ENCODE measurements around the gene MEAF6. TPM values are rescaled to one million over a fixed set of nuclear protein-coding genes. Genes with fewer than 3 reads are reported as not detected.
A peak's percentile ranks its signal among the peaks of the same experiment; 100 is the strongest.

MEAF6 gene
- total RNA-seq, 4 donors from 2014 or later, result 39.1 to 186 (median 69.1) TPM

DNA sequence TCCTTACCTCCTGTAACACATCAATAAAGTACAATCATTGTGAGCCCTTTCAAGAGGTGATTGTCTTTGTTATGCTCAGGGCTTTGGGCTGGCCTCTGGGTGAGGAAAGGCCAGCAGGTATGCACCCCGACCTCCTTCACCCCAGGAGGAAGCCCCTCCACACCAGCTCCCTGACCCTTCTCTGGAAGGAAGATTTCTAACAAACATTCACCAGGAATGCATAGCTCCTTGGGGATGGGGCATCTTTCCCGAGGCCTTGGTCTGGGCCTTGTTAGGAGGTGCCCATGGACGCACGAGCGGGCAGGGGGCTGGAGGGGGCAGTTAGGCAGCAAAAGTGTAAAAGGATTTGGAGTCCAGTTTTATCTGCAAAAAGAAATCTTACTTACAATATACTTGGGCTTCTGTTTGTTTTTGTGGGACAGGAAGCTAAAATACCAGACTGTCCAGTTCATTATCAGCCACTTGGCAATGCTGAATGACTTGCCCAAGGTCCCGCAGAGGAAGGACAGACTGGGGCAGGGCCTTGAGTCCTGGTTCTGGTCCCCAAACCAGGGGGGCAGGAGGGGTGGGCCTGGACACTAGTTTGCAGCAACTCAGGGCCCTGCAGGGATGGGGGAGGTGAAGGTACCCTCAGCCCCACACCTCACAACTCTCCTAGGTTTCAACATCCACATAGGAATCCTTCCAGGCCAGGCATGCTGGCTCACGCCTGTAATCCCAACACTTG, 30.1 kb downstream of the MEAF6 start:
- Histone ChIP-seq H3K27me3 (no peaks in the 10 kb centered on the region), H3K4me1 (peaks cover 0 to 9% of the 10 kb centered on the region in 2 donors), H3K27ac (peak overlapping the region in 1 of 2 donors; percentile 79), H3K4me3 (no peak overlapping the region), H3K36me3 (no peaks in the 10 kb centered on the region), H3K9me3 (no peaks in the 10 kb centered on the region)
- no peak for TF ChIP-seq POLR2A (IDR thresholded peaks at IDR 0.05)
- TF ChIP-seq, protein P1, sequence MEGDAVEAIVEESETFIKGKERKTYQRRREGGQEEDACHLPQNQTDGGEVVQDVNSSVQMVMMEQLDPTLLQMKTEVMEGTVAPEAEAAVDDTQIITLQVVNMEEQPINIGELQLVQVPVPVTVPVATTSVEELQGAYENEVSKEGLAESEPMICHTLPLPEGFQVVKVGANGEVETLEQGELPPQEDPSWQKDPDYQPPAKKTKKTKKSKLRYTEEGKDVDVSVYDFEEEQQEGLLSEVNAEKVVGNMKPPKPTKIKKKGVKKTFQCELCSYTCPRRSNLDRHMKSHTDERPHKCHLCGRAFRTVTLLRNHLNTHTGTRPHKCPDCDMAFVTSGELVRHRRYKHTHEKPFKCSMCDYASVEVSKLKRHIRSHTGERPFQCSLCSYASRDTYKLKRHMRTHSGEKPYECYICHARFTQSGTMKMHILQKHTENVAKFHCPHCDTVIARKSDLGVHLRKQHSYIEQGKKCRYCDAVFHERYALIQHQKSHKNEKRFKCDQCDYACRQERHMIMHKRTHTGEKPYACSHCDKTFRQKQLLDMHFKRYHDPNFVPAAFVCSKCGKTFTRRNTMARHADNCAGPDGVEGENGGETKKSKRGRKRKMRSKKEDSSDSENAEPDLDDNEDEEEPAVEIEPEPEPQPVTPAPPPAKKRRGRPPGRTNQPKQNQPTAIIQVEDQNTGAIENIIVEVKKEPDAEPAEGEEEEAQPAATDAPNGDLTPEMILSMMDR (IDR thresholded peaks at IDR 0.05), result no peak
- DNase-seq, result no peak
- intact Hi-C loops (cut with DNase I; ENCODE audit: low total_unique reads), result no loop called here

- H3K36me3 ChIP-seq, result no peaks in the 10 kb centered on the region
- H3K27me3 ChIP-seq, result no peaks in the 10 kb centered on the region
- H3K9me3 ChIP-seq, result no peaks in the 10 kb centered on the region
- H3K27ac ChIP-seq, result peak overlapping the region in 1 of 2 donors; percentile 1
- no peak for DNase-seq
- no peak overlapping the region for H3K4me3 ChIP-seq
- intact Hi-C loops (cut with DNase I; ENCODE audit: low total_unique reads), result no loop called here
- H3K4me1 ChIP-seq, result peaks cover 0 to 16% of the 10 kb centered on the region in 2 donors
- no peak for TF ChIP-seq POLR2A (IDR thresholded peaks at IDR 0.05)
- TF ChIP-seq, protein P1 (IDR thresholded peaks at IDR 0.05), result no peak
These were observed 30.8 kb downstream of the MEAF6 start for GRCh38 chr1:37483785-37484184.

DNA sequence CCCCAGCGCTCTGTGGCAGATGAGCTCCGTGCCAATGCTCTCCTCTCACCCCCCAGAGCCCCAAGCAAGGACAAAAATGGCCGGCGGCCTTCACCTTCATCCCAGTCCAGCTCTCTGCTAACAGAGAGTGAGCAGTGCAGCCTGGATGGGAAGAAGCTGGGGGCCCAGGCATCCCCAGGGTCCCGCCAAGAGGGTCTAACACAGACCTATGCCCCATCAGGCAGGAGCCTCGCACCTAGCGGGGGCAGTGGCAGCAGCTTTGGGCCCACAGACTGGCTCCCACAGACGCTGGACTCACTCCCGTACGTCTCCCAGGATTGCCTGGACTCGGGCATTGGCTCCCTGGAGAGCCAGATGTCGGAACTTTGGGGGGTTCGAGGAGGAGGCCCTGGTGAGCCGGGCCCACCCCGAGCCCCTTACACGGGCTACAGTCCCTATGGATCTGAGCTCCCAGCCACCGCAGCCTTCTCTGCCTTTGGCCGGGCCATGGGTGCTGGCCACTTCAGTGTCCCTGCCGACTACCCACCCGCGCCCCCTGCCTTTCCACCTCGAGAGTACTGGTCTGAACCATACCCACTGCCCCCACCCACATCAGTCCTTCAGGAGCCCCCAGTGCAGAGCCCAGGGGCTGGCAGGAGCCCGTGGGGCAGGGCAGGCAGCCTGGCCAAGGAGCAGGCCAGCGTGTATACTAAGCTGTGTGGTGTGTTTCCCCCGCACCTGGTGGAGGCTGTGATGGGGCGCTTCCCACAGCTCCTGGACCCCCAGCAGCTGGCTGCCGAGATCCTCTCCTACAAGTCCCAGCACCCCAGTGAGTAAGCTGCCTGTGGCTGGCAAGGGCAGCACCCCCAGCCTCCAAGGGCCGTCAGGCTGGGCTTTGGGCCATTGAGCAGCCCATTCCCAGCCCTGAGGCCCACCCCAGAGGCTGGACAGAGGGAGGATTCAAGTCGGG, 31.5 kb downstream of the MEAF6 start:
- H3K4me1 ChIP-seq, result peaks cover 0 to 21% of the 10 kb centered on the region in 2 donors
- no peak overlapping the region for H3K27ac ChIP-seq
- no peaks in the 10 kb centered on the region for H3K27me3 ChIP-seq
- no peak for DNase-seq
- H3K36me3 ChIP-seq, result no peaks in the 10 kb centered on the region
- H3K4me3 ChIP-seq, result no peak overlapping the region
- intact Hi-C loops (cut with DNase I; ENCODE audit: low total_unique reads), result no loop called here
- no peaks in the 10 kb centered on the region for H3K9me3 ChIP-seq
- TF ChIP-seq POLR2A (IDR thresholded peaks at IDR 0.05), result no peak
- TF ChIP-seq, protein P1 (IDR thresholded peaks at IDR 0.05), result no peak

DNA sequence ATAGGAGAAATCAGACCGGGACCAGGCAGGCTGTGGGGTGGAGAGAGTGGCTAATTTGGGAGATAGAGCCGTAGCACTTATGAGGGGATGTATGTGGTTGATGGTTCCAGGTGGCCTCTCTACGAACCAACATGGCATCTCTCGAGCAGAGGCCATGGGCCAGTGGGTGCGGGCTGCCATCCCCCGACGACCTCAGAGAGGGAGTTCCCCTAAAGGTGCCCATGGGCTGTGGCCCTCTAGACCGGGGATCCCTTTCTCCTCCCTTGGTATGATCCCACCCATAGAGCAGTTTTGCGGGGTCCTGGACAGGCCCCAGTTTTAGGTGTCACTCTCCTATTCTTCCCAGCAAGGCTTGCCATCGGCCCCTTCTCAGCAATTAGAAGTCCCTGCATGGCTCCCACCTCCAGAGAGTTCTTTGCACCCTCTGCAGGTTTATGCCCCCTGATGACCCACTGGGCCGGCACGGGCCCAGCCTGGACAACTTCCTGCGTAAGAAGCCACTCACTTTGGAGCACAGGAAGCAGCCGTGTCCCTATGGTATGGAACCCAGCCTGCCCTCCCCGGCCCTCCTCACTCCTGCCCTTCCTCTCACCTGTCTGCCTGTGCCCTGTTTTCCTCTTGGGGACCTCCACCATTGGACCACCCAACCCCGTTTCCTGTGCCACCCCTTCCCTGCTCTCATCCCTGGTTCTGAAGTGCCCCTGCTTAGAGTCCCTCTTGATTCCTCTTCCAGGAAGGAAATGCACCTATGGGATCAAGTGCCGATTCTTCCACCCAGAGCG, 32.4 kb downstream of the MEAF6 start:
- Histone ChIP-seq H3K27me3 (no peaks in the 10 kb centered on the region), H3K9me3 (no peaks in the 10 kb centered on the region), H3K4me3 (no peak overlapping the region), H3K27ac (no peak overlapping the region), H3K4me1 (peaks cover 2 to 27% of the 10 kb centered on the region in 2 donors), H3K36me3 (no peaks in the 10 kb centered on the region)
- TF ChIP-seq, protein P1 (IDR thresholded peaks at IDR 0.05), result no peak
- TF ChIP-seq POLR2A (IDR thresholded peaks at IDR 0.05), result no peak
- DNase-seq, result no peak
- intact Hi-C loops (cut with DNase I; ENCODE audit: low total_unique reads), result no loop called here
